AG09319 (cell line): ENCODE measurements around the gene BRINP3.

Experiments
- DNase-seq: peaks from one replicate; pipeline ENCODE4 v3.0.0-alpha.2; 2010; ENCODE audit warnings: low read depth; ENCODE audit errors: extremely low read depth
- TF ChIP-seq, protein P1 (sequence below): IDR thresholded peaks from 2 replicates; pipeline ENCODE4 v1.5.1; 2011; ENCODE audit warnings: low read depth, mild to moderate bottlenecking, inconsistent platforms, low read length, moderate library complexity

The BRINP3 gene

DNA sequence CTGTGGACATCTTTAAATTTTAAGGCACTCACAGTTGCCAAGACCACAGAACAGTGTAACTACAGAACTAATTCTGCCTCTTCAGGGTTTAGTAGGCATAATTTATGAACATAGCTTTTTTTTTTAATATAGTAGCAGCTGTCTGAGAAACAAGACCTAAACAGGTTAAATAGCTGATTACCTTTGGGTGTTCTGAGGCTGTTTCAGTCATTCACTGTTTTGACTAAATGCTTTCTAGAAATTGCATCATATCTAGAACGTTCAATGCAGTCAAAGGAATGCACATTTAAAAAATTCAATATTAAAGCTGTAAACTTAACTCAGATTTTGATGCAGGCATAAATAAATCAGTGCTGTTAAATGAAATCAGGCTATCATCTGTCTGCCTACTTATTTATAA is 101.6 kb downstream of the BRINP3 start:
- TF ChIP-seq, protein P1, sequence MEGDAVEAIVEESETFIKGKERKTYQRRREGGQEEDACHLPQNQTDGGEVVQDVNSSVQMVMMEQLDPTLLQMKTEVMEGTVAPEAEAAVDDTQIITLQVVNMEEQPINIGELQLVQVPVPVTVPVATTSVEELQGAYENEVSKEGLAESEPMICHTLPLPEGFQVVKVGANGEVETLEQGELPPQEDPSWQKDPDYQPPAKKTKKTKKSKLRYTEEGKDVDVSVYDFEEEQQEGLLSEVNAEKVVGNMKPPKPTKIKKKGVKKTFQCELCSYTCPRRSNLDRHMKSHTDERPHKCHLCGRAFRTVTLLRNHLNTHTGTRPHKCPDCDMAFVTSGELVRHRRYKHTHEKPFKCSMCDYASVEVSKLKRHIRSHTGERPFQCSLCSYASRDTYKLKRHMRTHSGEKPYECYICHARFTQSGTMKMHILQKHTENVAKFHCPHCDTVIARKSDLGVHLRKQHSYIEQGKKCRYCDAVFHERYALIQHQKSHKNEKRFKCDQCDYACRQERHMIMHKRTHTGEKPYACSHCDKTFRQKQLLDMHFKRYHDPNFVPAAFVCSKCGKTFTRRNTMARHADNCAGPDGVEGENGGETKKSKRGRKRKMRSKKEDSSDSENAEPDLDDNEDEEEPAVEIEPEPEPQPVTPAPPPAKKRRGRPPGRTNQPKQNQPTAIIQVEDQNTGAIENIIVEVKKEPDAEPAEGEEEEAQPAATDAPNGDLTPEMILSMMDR: no peak
- no peak for DNase-seq

GRCh38 chr1:190373705-190374336 is 103.8 kb downstream of the BRINP3 start:
- DNase-seq: no peak
- TF ChIP-seq, protein P1: no peak

- no peak for DNase-seq
- TF ChIP-seq, protein P1: no peak
Measured at GRCh38 chr1:190367200-190367599, 110.5 kb downstream of the BRINP3 start.

GRCh38 chr1:190365283-190365682 is 112.4 kb downstream of the BRINP3 start:
- DNase-seq: no peak
- TF ChIP-seq, protein P1: no peak

DNA sequence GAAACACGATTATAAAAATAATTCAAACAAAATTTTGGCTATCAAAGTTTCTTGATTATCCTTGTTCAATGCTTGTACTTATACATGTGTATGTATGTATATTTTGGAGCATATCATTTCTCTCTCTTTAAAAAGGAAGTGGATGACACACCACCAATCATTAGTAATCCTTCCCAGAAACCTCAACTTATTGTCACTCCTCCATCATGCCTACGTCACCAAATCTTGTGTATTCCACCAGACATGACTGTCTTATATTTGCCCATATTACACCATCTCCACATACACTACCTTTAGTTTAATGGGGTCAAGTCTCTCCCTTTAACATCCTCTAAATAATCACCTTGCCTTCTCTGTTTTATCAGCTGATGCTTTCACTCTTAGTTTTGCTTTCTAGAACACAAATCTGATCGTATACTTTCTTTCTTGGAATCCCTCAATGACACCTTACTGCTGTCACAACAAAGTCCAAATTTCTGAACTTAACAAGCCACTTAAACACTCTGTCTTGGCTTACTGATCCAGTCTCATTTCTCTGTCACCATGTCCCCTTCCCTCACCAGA is 124.0 kb downstream of the BRINP3 start:
- no peak for DNase-seq
- TF ChIP-seq, protein P1: no peak

- TF ChIP-seq, protein P1: no peak
- DNase-seq: no peak
Measured at GRCh38 chr1:190344454-190344853, 133.2 kb downstream of the BRINP3 start.

DNA sequence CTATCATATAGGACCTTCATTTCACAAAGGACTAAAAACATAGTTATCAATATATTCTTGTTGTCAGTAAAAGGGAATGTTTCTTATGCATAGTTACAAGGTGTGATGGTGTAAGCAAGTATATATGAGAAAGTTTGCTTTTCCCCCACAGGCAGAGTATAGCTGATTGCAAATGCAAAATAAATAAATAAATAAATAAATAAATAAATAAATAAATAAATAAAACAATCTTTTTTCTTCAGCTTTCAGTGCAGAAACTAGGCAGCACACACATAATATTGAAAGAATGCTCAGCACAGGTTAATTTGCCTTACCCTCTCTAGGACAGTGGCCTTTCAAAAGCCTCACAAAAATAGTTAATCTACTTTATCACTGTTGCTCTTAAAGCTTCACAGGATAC is 138.8 kb downstream of the BRINP3 start:
- TF ChIP-seq, protein P1: no peak
- no peak for DNase-seq
